GM23248 (cell line): ENCODE measurements around the gene KEL. TPM values are rescaled to one million over a fixed set of nuclear protein-coding genes. Genes with fewer than 3 reads are reported as not detected.

Experiments used
- DNase-seq: peaks from one replicate; pipeline ENCODE4 v3.0.0-alpha.2; 2015
- H2AFZ ChIP-seq: fragments of 200-600 bp; sonication (generic); 2 replicates; pipeline ENCODE4 v1.6.1; 2016; ENCODE audit warnings: antibody characterized with exemption
- H3F3A ChIP-seq: fragments of 200-600 bp; sonication (generic); 2 replicates; pipeline ENCODE4 v1.6.1; 2016; ENCODE audit warnings: mild to moderate bottlenecking, antibody characterized with exemption, mixed run types; ENCODE audit not compliant: insufficient read depth
- H3K27ac ChIP-seq: fragments of 200-600 bp; sonication (generic); 2 replicates; pipeline ENCODE4 v1.5.1; 2016; ENCODE audit warnings: mild to moderate bottlenecking
- H3K27me3 ChIP-seq: fragments of 200-600 bp; sonication (generic); replicated peaks from 2 replicates; pipeline ENCODE4 v1.6.1; 2016; ENCODE audit warnings: mild to moderate bottlenecking; ENCODE audit not compliant: insufficient read depth
- H3K36me3 ChIP-seq: fragments of 200-600 bp; sonication (generic); 2 replicates; pipeline ENCODE4 v1.6.1; 2016; ENCODE audit warnings: low read depth, mild to moderate bottlenecking
- H3K4me1 ChIP-seq: fragments of 200-600 bp; sonication (generic); 2 replicates; pipeline ENCODE4 v1.6.1; 2016; ENCODE audit warnings: mild to moderate bottlenecking; ENCODE audit not compliant: insufficient read depth
- H3K4me2 ChIP-seq: fragments of 200-600 bp; sonication (generic); one replicate; pipeline ENCODE4 v1.6.1; 2016; ENCODE audit warnings: mild to moderate bottlenecking; ENCODE audit not compliant: unreplicated experiment
- H3K4me3 ChIP-seq: fragments of 200-600 bp; sonication (generic); 2 replicates; pipeline ENCODE4 v1.5.1; 2016; ENCODE audit warnings: mild to moderate bottlenecking
- H3K79me2 ChIP-seq: fragments of 200-600 bp; sonication (generic); 2 replicates; pipeline ENCODE4 v1.6.1; 2016; ENCODE audit warnings: mild to moderate bottlenecking; ENCODE audit not compliant: insufficient read depth
- H3K9ac ChIP-seq: fragments of 200-600 bp; sonication (generic); 2 replicates; pipeline ENCODE4 v1.6.1; 2016; ENCODE audit warnings: mild to moderate bottlenecking
- H3K9me2 ChIP-seq: fragments of 200-600 bp; sonication (generic); 2 replicates; pipeline ENCODE4 v1.6.1; 2016; ENCODE audit warnings: mixed run types, mild to moderate bottlenecking, moderate library complexity; ENCODE audit not compliant: insufficient read depth
- H3K9me3 ChIP-seq: fragments of 200-600 bp; sonication (generic); one replicate; pipeline ENCODE4 v1.6.1; 2017; ENCODE audit warnings: low read depth
- H4K20me1 ChIP-seq: fragments of 200-600 bp; sonication (generic); 2 replicates; pipeline ENCODE4 v1.6.0; 2016; ENCODE audit not compliant: insufficient read depth
- EZH2 ChIP-seq: fragments of 200-600 bp; sonication (generic); IDR thresholded peaks from 2 replicates; pipeline ENCODE4 v1.6.1; 2018; ENCODE audit warnings: antibody characterized with exemption, mild to moderate bottlenecking; ENCODE audit not compliant: insufficient read depth, poor library complexity, severe bottlenecking
- EZH2phosphoT487 ChIP-seq: fragments of 200-600 bp; sonication (generic); IDR thresholded peaks from 2 replicates; pipeline ENCODE4 v1.6.1; 2018; ENCODE audit warnings: antibody characterized with exemption, moderate library complexity, mild to moderate bottlenecking, low read depth; ENCODE audit not compliant: insufficient read depth
- WGBS, 2 experiments: methylation state at CpG; one replicate each; pipeline ENCODE4 v1.1.6; 2015 to 2017; ENCODE audit warnings: low lambda C conversion rate in 2 of 2, low coverage in 1 of 2; ENCODE audit errors: missing lambda C conversion rate in 2 of 2; 5-methylcytosine and 5-hydroxymethylcytosine counted together
- in situ Hi-C: fragments of 300-500 bp; cut with MboI; formaldehyde crosslinking; loops from 2 replicates; pipeline ENCODE4 v1.15.0; 2020
- polyA plus RNA-seq: library from polyadenylated mRNA; unstranded; fragments of >200 nt; fragmentation: Nextera tagmentation; extraction: Ambion mirVana; gene quantifications from 2 replicates; pipeline ENCODE4 v1.2.1, GENCODE V29; 2016
- total RNA-seq: library from RNA; depleted of rRNA; stranded (reverse); fragments of >200 nt; shearing (Covaris generic); gene quantifications from 2 replicates; pipeline ENCODE4 v1.2.3, GENCODE V29; 2014

Gene KEL
- total and polyA plus RNA-seq, 2 experiments from 2014 or later = not detected

DNA sequence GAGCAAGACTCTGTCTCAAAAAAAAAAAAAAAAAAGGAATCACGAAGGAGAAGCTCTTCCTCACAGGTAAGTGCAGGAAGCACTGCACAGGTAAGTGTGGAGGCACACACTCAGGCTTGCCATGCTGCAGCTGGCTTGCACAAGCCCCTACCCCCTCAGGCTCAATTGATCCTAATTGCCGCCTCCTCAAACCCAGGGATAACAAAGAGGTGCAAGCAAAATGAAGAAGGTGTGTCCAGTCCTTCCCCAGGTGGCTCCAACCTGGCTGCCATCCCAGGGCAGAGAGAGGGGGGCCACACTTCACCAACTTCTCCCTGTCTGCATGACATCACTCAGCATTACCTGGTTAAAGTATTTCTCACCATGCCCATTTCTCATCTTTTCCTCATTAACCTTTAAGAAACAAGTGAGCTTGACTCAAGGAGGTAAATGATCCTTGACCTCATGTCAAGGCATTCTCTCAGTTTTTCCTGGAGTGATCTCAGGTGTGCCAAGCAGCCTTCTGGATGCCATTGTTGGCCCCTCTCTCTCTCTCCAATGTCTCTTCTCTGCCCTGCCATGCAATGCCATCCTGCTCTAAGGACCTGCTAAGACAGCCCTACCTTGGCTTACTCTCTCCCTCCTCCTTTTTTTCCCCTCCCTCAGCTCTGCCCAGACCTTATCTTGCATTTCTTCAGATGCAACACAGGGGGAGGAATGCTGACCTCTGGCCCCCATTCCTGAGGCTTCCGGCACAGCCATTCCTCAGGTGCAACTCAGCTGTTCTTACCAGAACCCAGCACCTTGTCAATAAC is 63.6 kb downstream of the KEL start:
- H3K4me3 ChIP-seq = no peak overlapping the region
- H4K20me1 ChIP-seq = no peaks in the 10 kb centered on the region
- no peaks in the 10 kb centered on the region for H3K4me1 ChIP-seq
- no peak for TF ChIP-seq EZH2
- no peak for TF ChIP-seq EZH2phosphoT487
- no peaks in the 10 kb centered on the region for H3F3A ChIP-seq
- no peaks in the 10 kb centered on the region for H3K9me2 ChIP-seq
- H3K36me3 ChIP-seq = no peaks in the 10 kb centered on the region
- no peak overlapping the region for H3K9ac ChIP-seq
- H3K27me3 ChIP-seq = peaks cover 7% of the 10 kb centered on the region
- no peak overlapping the region for H3K27ac ChIP-seq
- H3K9me3 ChIP-seq = no peaks in the 10 kb centered on the region
- DNase-seq = no peak
- in situ Hi-C loops = no loop called here
- no peak overlapping the region for H3K4me2 ChIP-seq
- no peak overlapping the region for H2AFZ ChIP-seq
- 28 to 29% methylated on average over 3 of the region's 3 CpGs for WGBS, 2 experiments
- no peaks in the 10 kb centered on the region for H3K79me2 ChIP-seq

- Histone ChIP-seq H3K4me1 (no peaks in the 10 kb centered on the region), H3F3A (no peaks in the 10 kb centered on the region), H3K9ac (no peak overlapping the region), H2AFZ (no peak overlapping the region), H3K4me3 (no peak overlapping the region), H3K9me2 (no peaks in the 10 kb centered on the region), H3K79me2 (no peaks in the 10 kb centered on the region), H3K4me2 (no peak overlapping the region), H3K27me3 (peaks cover 7% of the 10 kb centered on the region), H4K20me1 (no peaks in the 10 kb centered on the region), H3K27ac (no peak overlapping the region), H3K36me3 (no peaks in the 10 kb centered on the region), H3K9me3 (no peaks in the 10 kb centered on the region)
- TF ChIP-seq EZH2 (no peak), EZH2phosphoT487 (no peak)
- no peak for DNase-seq
- in situ Hi-C loops = no loop called here
- 15 to 19% methylated on average over 7 of the region's 7 CpGs for WGBS, 2 experiments
These were observed 64.5 kb downstream of the KEL start for GRCh38 chr7:142897691-142898090.

- Histone ChIP-seq H3F3A (no peaks in the 10 kb centered on the region), H3K27me3 (peaks cover 7% of the 10 kb centered on the region), H3K79me2 (no peaks in the 10 kb centered on the region), H3K4me1 (no peaks in the 10 kb centered on the region), H3K36me3 (no peaks in the 10 kb centered on the region), H3K9ac (no peak overlapping the region), H4K20me1 (no peaks in the 10 kb centered on the region), H3K9me2 (no peaks in the 10 kb centered on the region), H3K27ac (no peak overlapping the region), H3K9me3 (no peaks in the 10 kb centered on the region), H2AFZ (no peak overlapping the region), H3K4me2 (no peak overlapping the region), H3K4me3 (no peak overlapping the region)
- no peak for DNase-seq
- no peak for TF ChIP-seq EZH2phosphoT487
- TF ChIP-seq EZH2 = no peak
- WGBS, 2 experiments = 20 to 21% methylated on average over 3 of the region's 3 CpGs
- in situ Hi-C loops = no loop called here
These were observed 65.3 kb downstream of the KEL start for GRCh38 chr7:142896741-142897379.

GRCh38 chr7:142896151-142896550 is 66.0 kb downstream of the KEL start:
- no peak overlapping the region for H3K9ac ChIP-seq
- WGBS, 2 experiments = 36 to 45% methylated on average over 3 of the region's 3 CpGs
- no peaks in the 10 kb centered on the region for H3K9me2 ChIP-seq
- no peaks in the 10 kb centered on the region for H3K36me3 ChIP-seq
- no peaks in the 10 kb centered on the region for H3K9me3 ChIP-seq
- peaks cover 7% of the 10 kb centered on the region for H3K27me3 ChIP-seq
- no peaks in the 10 kb centered on the region for H3F3A ChIP-seq
- no peak overlapping the region for H3K4me2 ChIP-seq
- no peaks in the 10 kb centered on the region for H3K4me1 ChIP-seq
- no peak overlapping the region for H3K27ac ChIP-seq
- no peaks in the 10 kb centered on the region for H4K20me1 ChIP-seq
- no peaks in the 10 kb centered on the region for H3K79me2 ChIP-seq
- in situ Hi-C loops = no loop called here
- H2AFZ ChIP-seq = no peak overlapping the region
- DNase-seq = no peak
- TF ChIP-seq EZH2phosphoT487 = no peak
- TF ChIP-seq EZH2 = no peak
- H3K4me3 ChIP-seq = no peak overlapping the region
